CD4-positive, alpha-beta T cell (primary cell): ENCODE results near the gene CAV2. TPM values are rescaled to one million over a fixed set of nuclear protein-coding genes. Genes with fewer than 3 reads are reported as not detected.

Source experiments
- ATAC-seq: fragments of 200-7000 bp; cut with Tn5 transposase; one replicate; pipeline ENCODE4 v1.10.0; 2022; ENCODE audit warnings: mild to moderate bottlenecking; ENCODE audit not compliant: poor library complexity
- CTCF ChIA-PET: fragments of 350-600 bp; sonication (Branson Sonifier 250); formaldehyde crosslinking; loops from one replicate; lab custom pipeline; 2021; ENCODE audit warnings: antibody characterized with exemption, inconsistent platforms; lab: Charles Lee
- POLR2A ChIA-PET: fragments of 350-600 bp; sonication (Branson Sonifier 250); formaldehyde crosslinking; loops from one replicate; lab custom pipeline; 2021; ENCODE audit warnings: antibody characterized with exemption, inconsistent platforms; lab: Charles Lee
- DNase-seq, 14 experiments: peaks; one replicate each; pipeline ENCODE4 v3.0.0-alpha.2; 2013 to 2020; ENCODE audit warnings: mixed read lengths in 2 of 14
- H3K27ac ChIP-seq, 2 donors: one replicate each; pipeline versions ENCODE4 v1.5.1 to v1.7.0; 2013; ENCODE audit warnings: low read length in 2 of 2, low read depth in 1 of 2, mild to moderate bottlenecking in 1 of 2
- H3K27me3 ChIP-seq, 2 experiments: 1 replicate in 1 of 2; 2 replicates in 1 of 2; pipeline versions ENCODE4 v1.6.1 to v1.7.0; 2013; ENCODE audit warnings: low read length in 2 of 2, control low read depth in 1 of 2, mild to moderate bottlenecking in 1 of 2, moderate library complexity in 1 of 2; ENCODE audit not compliant: insufficient read depth in 2 of 2, control insufficient read depth in 1 of 2
- H3K36me3 ChIP-seq: one replicate; pipeline ENCODE4 v1.6.1; 2013; ENCODE audit warnings: low read length, control low read depth; ENCODE audit not compliant: insufficient read depth
- H3K4me1 ChIP-seq: one replicate; pipeline ENCODE4 v1.6.1; 2013; ENCODE audit warnings: low read length, control low read depth; ENCODE audit not compliant: insufficient read depth
- H3K4me3 ChIP-seq: one replicate; pipeline ENCODE4 v1.5.1; 2013; ENCODE audit warnings: mild to moderate bottlenecking, low read length, moderate library complexity
- H3K9me3 ChIP-seq, 2 experiments: 1 replicate in 1 of 2; 2 replicates in 1 of 2; pipeline versions ENCODE4 v1.6.1 to v1.7.0; 2013; ENCODE audit warnings: low read length in 2 of 2, mild to moderate bottlenecking in 2 of 2, control low read depth in 1 of 2, moderate library complexity in 1 of 2; ENCODE audit not compliant: control insufficient read depth in 1 of 2, insufficient read depth in 1 of 2
- H3K27ac Mint-ChIP-seq: one replicate; pipeline ENCODE4 v1.8.0; 2020; ENCODE audit warnings: mixed read lengths
- H3K27me3 Mint-ChIP-seq: one replicate; pipeline ENCODE4 v1.8.0; 2021; ENCODE audit warnings: mixed read lengths
- H3K36me3 Mint-ChIP-seq: one replicate; pipeline ENCODE4 v1.8.0; 2021; ENCODE audit warnings: low read depth, mixed read lengths
- H3K4me1 Mint-ChIP-seq: one replicate; pipeline ENCODE4 v1.8.0; 2021; ENCODE audit warnings: low read depth, mixed read lengths
- H3K4me3 Mint-ChIP-seq: one replicate; pipeline ENCODE4 v1.8.0; 2020; ENCODE audit warnings: mild to moderate bottlenecking, mixed read lengths
- H3K9me3 Mint-ChIP-seq: one replicate; pipeline ENCODE4 v1.8.0; 2020; ENCODE audit warnings: mixed read lengths
- intact Hi-C, 2 experiments: fragments of 100-400 bp; cut with DNase I in 1 of 2; cut with micrococcal nuclease in 1 of 2; formaldehyde crosslinking; loops; one replicate each; pipeline versions ENCODE4 v1.15.1 to v1.9.0; 2023 to 2025; cut with DNase I, micrococcal nuclease
- total RNA-seq, 174 experiments: library from RNA in 2 of 174; stranded (reverse) in 2 of 174; gene quantifications; one replicate each; pipeline ENCODE4 v1.2.3 and lab custom pipeline; 2021 to 2026
- TF ChIP-seq, protein P1 (sequence below): fragments of 200-600 bp; IDR thresholded peaks from one replicate; pipeline ENCODE4 v1.8.0; 2022; ENCODE audit warnings: antibody characterized with exemption, mild to moderate bottlenecking

CAV2 gene
- total RNA-seq, 2 experiments from 2014 or later: not detected

- Histone ChIP-seq H3K9me3 (no peaks in the 10 kb centered on the region), H3K36me3 (no peaks in the 10 kb centered on the region), H3K27me3 (peaks cover 3 to 5% of the 10 kb centered on the region in 2 experiments), H3K4me3 (no peak overlapping the region), H3K4me1 (no peaks in the 10 kb centered on the region), H3K27ac (no peak overlapping the region)
- no peaks in the 10 kb centered on the region for H3K4me1 Mint-ChIP-seq
- ChIA-PET CTCF (no interaction called here), POLR2A (no interaction called here)
- TF ChIP-seq, protein P1, sequence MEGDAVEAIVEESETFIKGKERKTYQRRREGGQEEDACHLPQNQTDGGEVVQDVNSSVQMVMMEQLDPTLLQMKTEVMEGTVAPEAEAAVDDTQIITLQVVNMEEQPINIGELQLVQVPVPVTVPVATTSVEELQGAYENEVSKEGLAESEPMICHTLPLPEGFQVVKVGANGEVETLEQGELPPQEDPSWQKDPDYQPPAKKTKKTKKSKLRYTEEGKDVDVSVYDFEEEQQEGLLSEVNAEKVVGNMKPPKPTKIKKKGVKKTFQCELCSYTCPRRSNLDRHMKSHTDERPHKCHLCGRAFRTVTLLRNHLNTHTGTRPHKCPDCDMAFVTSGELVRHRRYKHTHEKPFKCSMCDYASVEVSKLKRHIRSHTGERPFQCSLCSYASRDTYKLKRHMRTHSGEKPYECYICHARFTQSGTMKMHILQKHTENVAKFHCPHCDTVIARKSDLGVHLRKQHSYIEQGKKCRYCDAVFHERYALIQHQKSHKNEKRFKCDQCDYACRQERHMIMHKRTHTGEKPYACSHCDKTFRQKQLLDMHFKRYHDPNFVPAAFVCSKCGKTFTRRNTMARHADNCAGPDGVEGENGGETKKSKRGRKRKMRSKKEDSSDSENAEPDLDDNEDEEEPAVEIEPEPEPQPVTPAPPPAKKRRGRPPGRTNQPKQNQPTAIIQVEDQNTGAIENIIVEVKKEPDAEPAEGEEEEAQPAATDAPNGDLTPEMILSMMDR: no peak
- no peaks in the 10 kb centered on the region for H3K9me3 Mint-ChIP-seq
- H3K27ac Mint-ChIP-seq: no peak overlapping the region
- peaks cover 8% of the 10 kb centered on the region for H3K27me3 Mint-ChIP-seq
- intact Hi-C loops: no loop called here
- no peak for DNase-seq
- H3K36me3 Mint-ChIP-seq: no peaks in the 10 kb centered on the region
- no peak overlapping the region for H3K4me3 Mint-ChIP-seq
- no peak for ATAC-seq
Measured at GRCh38 chr7:116454377-116454776, 45.2 kb upstream of the CAV2 start.

- Histone ChIP-seq H3K27me3 (peaks cover 2 to 3% of the 10 kb centered on the region in 2 experiments), H3K4me3 (no peak overlapping the region), H3K4me1 (no peaks in the 10 kb centered on the region), H3K36me3 (no peaks in the 10 kb centered on the region), H3K9me3 (no peaks in the 10 kb centered on the region), H3K27ac (no peak overlapping the region)
- H3K27ac Mint-ChIP-seq: no peak overlapping the region
- no peaks in the 10 kb centered on the region for H3K36me3 Mint-ChIP-seq
- H3K4me1 Mint-ChIP-seq: no peaks in the 10 kb centered on the region
- ChIA-PET CTCF (no interaction called here), POLR2A (no interaction called here)
- intact Hi-C loops: no loop called here
- H3K4me3 Mint-ChIP-seq: no peak overlapping the region
- H3K27me3 Mint-ChIP-seq: peaks cover 8% of the 10 kb centered on the region
- DNase-seq: no peak
- TF ChIP-seq, protein P1: no peak
- no peak for ATAC-seq
- no peaks in the 10 kb centered on the region for H3K9me3 Mint-ChIP-seq
Measured at GRCh38 chr7:116455009-116455408, 44.5 kb upstream of the CAV2 start.

DNA sequence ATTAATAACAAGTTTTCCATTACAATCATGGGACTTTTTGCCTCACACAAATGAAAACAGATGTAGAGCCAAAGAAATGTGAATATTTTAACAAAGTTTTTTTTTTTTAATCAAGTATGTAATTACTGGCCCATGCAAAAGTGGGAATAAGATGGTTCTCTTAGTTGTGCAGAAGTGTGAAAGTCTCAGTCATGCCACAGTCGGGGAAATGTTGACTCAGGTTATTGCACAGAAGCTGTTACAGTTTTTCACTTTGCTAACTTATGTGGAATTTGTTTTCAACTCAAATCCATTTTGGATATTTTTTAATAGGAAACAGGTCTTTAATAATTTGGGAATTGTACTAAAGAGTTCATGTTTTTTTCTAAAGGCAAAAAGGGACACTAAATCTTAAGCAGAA is 44.0 kb upstream of the CAV2 start:
- no peak overlapping the region for H3K4me3 Mint-ChIP-seq
- TF ChIP-seq, protein P1: no peak
- intact Hi-C loops: no loop called here
- H3K27me3 ChIP-seq: peaks cover 0 to 3% of the 10 kb centered on the region in 2 experiments
- no peaks in the 10 kb centered on the region for H3K4me1 Mint-ChIP-seq
- H3K36me3 Mint-ChIP-seq: no peaks in the 10 kb centered on the region
- DNase-seq (no peak), ATAC-seq (no peak)
- H3K27me3 Mint-ChIP-seq: peaks cover 8% of the 10 kb centered on the region
- no peaks in the 10 kb centered on the region for H3K9me3 ChIP-seq
- no peaks in the 10 kb centered on the region for H3K9me3 Mint-ChIP-seq
- CTCF ChIA-PET: no interaction called here
- no peak overlapping the region for H3K4me3 ChIP-seq
- no peak overlapping the region for H3K27ac ChIP-seq
- POLR2A ChIA-PET: no interaction called here
- no peak overlapping the region for H3K27ac Mint-ChIP-seq
- no peaks in the 10 kb centered on the region for H3K4me1 ChIP-seq
- H3K36me3 ChIP-seq: no peaks in the 10 kb centered on the region
